ENCODE data around the gene SLC25A19.
A peak's percentile ranks its signal among the peaks of the same experiment; 100 is the strongest.

SLC25A19 gene

GRCh38 chr17:75239778-75240393 lies 49.3 kb downstream of the SLC25A19 start:
- DNase-seq = peak; percentile 6

GRCh38 chr17:75239214-75239613 lies 50.0 kb downstream of the SLC25A19 start:
- DNase-seq = no peak

- DNase-seq = peak; percentile 44
Measured at GRCh38 chr17:75238684-75239191, 50.5 kb downstream of the SLC25A19 start.

- DNase-seq = no peak
Measured at GRCh38 chr17:75238020-75238580, 51.1 kb downstream of the SLC25A19 start.

- no peak for DNase-seq
Measured at GRCh38 chr17:75237100-75238014, 51.9 kb downstream of the SLC25A19 start.

GRCh38 chr17:75232786-75233185 lies 56.4 kb downstream of the SLC25A19 start:
- DNase-seq = no peak

- DNase-seq = no peak
Measured at GRCh38 chr17:75231741-75232464, 57.3 kb downstream of the SLC25A19 start.

- no peak for DNase-seq
Measured at GRCh38 chr17:75231071-75231470, 58.2 kb downstream of the SLC25A19 start.

- DNase-seq = no peak
Measured at GRCh38 chr17:75228847-75229246, 60.4 kb downstream of the SLC25A19 start.

- DNase-seq = no peak
Measured at GRCh38 chr17:75228305-75228704, 60.9 kb downstream of the SLC25A19 start.

GRCh38 chr17:75227729-75228128 lies 61.5 kb downstream of the SLC25A19 start:
- DNase-seq = no peak

GRCh38 chr17:75225016-75225415 lies 64.2 kb downstream of the SLC25A19 start:
- no peak for DNase-seq
